Pons (tissue), 1 donor: Measurements from ENCODE around the gene SEPHS2.
A peak's percentile ranks its signal among the peaks of the same experiment; 100 is the strongest.
"Not testable (repeated sequence)": the region's sequence is repeated elsewhere in the genome, so short reads cannot be mapped to it uniquely, and the experiment has no call there.

ENCODE experiments used
- DNase-seq: peaks from one replicate; pipeline ENCODE4 v3.0.0-alpha.2; 2016; ENCODE audit warnings: low spot score

Gene SEPHS2

GRCh38 chr16:30398661-30399434 lies 46.8 kb downstream of the SEPHS2 start:
- DNase-seq: no peak

DNA sequence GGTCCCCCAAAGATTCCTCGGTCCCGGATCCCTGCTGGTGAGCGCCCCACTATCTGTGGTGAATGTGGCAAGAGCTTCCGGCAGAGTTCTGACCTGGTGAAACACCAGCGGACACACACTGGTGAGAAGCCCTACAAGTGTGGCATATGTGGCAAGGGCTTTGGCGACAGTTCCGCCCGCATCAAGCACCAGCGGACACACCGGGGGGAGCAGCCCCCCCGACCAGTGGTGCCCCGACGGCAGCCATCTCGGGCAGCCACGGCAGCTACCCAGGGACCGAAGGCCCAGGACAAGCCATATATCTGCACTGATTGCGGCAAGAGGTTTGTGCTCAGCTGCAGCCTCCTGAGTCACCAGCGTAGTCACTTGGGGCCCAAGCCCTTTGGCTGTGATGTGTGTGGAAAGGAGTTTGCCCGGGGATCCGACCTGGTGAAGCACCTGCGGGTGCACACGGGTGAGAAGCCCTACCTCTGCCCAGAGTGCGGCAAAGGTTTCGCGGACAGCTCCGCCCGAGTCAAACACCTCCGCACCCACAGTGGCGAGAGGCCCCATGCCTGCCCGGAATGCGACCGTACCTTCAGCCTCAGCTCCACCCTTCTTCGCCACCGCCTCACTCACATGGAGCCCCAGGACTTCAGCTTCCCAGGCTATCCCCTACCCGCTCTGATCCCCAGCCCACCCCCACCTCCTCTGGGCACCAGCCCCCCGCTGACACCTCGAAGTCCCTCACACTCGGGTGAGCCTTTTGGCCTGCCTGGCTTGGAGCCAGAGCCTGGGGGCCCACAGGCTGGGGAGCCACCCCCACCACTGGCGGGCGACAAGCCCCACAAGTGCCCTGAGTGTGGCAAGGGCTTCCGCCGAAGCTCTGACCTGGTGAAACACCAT lies 47.7 kb downstream of the SEPHS2 start:
- no peak for DNase-seq

- DNase-seq: no peak
These were observed 48.6 kb downstream of the SEPHS2 start for GRCh38 chr16:30397056-30397455.

GRCh38 chr16:30396627-30397026 lies 49.0 kb downstream of the SEPHS2 start:
- DNase-seq: not testable (repeated sequence)

DNA sequence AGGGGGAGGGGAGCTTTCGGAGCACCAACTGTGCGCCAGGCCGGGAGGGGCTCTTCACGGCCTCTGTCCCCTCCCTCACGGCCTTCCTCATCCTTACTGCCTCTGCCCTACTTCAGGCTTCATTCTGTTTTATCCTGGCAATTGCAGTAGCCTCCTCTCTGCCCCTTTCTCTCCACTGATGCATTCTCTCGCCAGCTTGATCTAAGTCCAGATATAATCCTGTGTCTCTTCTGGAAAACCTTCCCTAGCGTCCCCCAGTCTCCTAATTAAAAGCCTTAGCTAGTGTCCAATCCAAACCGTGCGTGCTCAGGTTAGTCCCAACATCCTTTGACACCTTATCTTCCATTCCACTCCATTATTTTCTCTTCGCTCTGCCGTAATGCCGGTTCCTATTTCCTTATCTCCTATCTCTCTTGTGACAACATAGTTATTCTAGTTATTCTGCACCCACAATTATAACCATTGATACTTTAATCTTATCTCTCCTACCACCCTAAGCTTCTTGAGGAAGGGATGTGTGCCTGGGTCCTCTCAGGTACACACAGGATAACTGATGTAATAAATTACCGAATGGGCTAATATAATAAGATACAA lies 49.6 kb downstream of the SEPHS2 start:
- DNase-seq: no peak

- DNase-seq: peak; percentile 84
These were observed 50.3 kb downstream of the SEPHS2 start, which contains the start of gene ZNF48 for GRCh38 chr16:30395155-30395991. Gene ZNF48 (plus strand): TSS chr16:30395420. CDS start chr16:30395795, 375 bp downstream.

GRCh38 chr16:30394592-30395154 lies 51.0 kb downstream of the SEPHS2 start:
- no peak for DNase-seq
